ENCODE measurements around the gene CIAPIN1. TPM values are rescaled to one million over a fixed set of nuclear protein-coding genes. Genes with fewer than 3 reads are reported as not detected.
A peak's percentile ranks its signal among the peaks of the same experiment; 100 is the strongest.

The CIAPIN1 gene
- total and polyA plus RNA-seq, 3 experiments from 2014 or later = 52.0 to 81.1 (median 79.0) TPM

GRCh38 chr16:57479205-57479975 lies 32.2 kb upstream of the CIAPIN1 start:
- no peak for DNase-seq
- CTCF ChIA-PET = interaction anchor here (1.2 to 1.4 kb wide), 2 partner anchors 16 to 17 kb away, joined by 3 read pairs; partner anchors contain the start of gene POLR2C
- Histone ChIP-seq H3K4me3 (ENCODE audit: low read length) (no peak overlapping the region), H3K4me1 (ENCODE audit: insufficient read depth, low read length) (peaks cover 16% of the 10 kb centered on the region), H3K9me3 (ENCODE audit: low read length) (no peaks in the 10 kb centered on the region), H3K36me3 (ENCODE audit: insufficient read depth, low read length) (no peaks in the 10 kb centered on the region), H3K27me3 (ENCODE audit: insufficient read depth, low read length, poor library complexity, severe bottlenecking) (no peaks in the 10 kb centered on the region), H3K27ac (ENCODE audit: low read depth, low read length) (peak overlapping the region; percentile 24)
- POLR2A ChIA-PET = no interaction called here
- H3K27ac Mint-ChIP-seq = peak overlapping the region in 1 of 8 donors; percentile 68
- H3K4me3 Mint-ChIP-seq = no peak overlapping the region
- no peaks in the 10 kb centered on the region for H3K9me3 Mint-ChIP-seq
- peaks cover 8 to 24% (median 8%) of the 10 kb centered on the region in 3 donors for H3K4me1 Mint-ChIP-seq
- H3K27me3 Mint-ChIP-seq = no peaks in the 10 kb centered on the region
- H3K36me3 Mint-ChIP-seq = peaks cover 0 to 2% (median 0%) of the 10 kb centered on the region in 3 donors

- H3K27ac ChIP-seq (ENCODE audit: low read depth, low read length) = no peak overlapping the region
- peak overlapping the region in 1 of 8 donors; percentile 57 for H3K27ac Mint-ChIP-seq
- ChIA-PET CTCF (interaction anchor here (1.4 kb wide), 1 partner anchor 16 kb away, joined by 3 read pairs; the partner anchor contains the start of gene POLR2C), POLR2A (no interaction called here)
- H3K9me3 Mint-ChIP-seq = no peaks in the 10 kb centered on the region
- no peak overlapping the region for H3K4me3 Mint-ChIP-seq
- H3K9me3 ChIP-seq (ENCODE audit: low read length) = no peaks in the 10 kb centered on the region
- peaks cover 7 to 24% (median 8%) of the 10 kb centered on the region in 3 donors for H3K4me1 Mint-ChIP-seq
- peaks cover 0 to 2% (median 0%) of the 10 kb centered on the region in 3 donors for H3K36me3 Mint-ChIP-seq
- no peak for DNase-seq
- H3K27me3 ChIP-seq (ENCODE audit: insufficient read depth, low read length, poor library complexity, severe bottlenecking) = no peaks in the 10 kb centered on the region
- peaks cover 16% of the 10 kb centered on the region for H3K4me1 ChIP-seq (ENCODE audit: insufficient read depth, low read length)
- H3K27me3 Mint-ChIP-seq = no peaks in the 10 kb centered on the region
- H3K36me3 ChIP-seq (ENCODE audit: insufficient read depth, low read length) = no peaks in the 10 kb centered on the region
- H3K4me3 ChIP-seq (ENCODE audit: low read length) = no peak overlapping the region
Observed at GRCh38 chr16:57478396-57479204, 31.4 kb upstream of the CIAPIN1 start.

GRCh38 chr16:57477531-57478202 lies 30.5 kb upstream of the CIAPIN1 start:
- ChIA-PET POLR2A (interaction anchor here (0.6 kb wide), 1 partner anchor 32 kb away, joined by 8 read pairs; no protein-coding TSS in a partner anchor), CTCF (interaction anchor here (1.4 kb wide), 1 partner anchor 15 kb away, joined by 3 read pairs; the partner anchor contains the start of gene POLR2C)
- Histone ChIP-seq H3K9me3 (ENCODE audit: low read length) (no peaks in the 10 kb centered on the region), H3K4me3 (ENCODE audit: low read length) (no peak overlapping the region), H3K4me1 (ENCODE audit: insufficient read depth, low read length) (peaks cover 16% of the 10 kb centered on the region), H3K27me3 (ENCODE audit: insufficient read depth, low read length, poor library complexity, severe bottlenecking) (no peaks in the 10 kb centered on the region), H3K27ac (ENCODE audit: low read depth, low read length) (no peak overlapping the region), H3K36me3 (ENCODE audit: insufficient read depth, low read length) (no peaks in the 10 kb centered on the region)
- no peaks in the 10 kb centered on the region for H3K27me3 Mint-ChIP-seq
- H3K4me3 Mint-ChIP-seq = no peak overlapping the region
- no peak for DNase-seq
- H3K9me3 Mint-ChIP-seq = no peaks in the 10 kb centered on the region
- H3K27ac Mint-ChIP-seq = no peak overlapping the region
- peaks cover 7 to 24% (median 8%) of the 10 kb centered on the region in 3 donors for H3K4me1 Mint-ChIP-seq
- H3K36me3 Mint-ChIP-seq = peaks cover 0 to 5% (median 0%) of the 10 kb centered on the region in 3 donors

DNA sequence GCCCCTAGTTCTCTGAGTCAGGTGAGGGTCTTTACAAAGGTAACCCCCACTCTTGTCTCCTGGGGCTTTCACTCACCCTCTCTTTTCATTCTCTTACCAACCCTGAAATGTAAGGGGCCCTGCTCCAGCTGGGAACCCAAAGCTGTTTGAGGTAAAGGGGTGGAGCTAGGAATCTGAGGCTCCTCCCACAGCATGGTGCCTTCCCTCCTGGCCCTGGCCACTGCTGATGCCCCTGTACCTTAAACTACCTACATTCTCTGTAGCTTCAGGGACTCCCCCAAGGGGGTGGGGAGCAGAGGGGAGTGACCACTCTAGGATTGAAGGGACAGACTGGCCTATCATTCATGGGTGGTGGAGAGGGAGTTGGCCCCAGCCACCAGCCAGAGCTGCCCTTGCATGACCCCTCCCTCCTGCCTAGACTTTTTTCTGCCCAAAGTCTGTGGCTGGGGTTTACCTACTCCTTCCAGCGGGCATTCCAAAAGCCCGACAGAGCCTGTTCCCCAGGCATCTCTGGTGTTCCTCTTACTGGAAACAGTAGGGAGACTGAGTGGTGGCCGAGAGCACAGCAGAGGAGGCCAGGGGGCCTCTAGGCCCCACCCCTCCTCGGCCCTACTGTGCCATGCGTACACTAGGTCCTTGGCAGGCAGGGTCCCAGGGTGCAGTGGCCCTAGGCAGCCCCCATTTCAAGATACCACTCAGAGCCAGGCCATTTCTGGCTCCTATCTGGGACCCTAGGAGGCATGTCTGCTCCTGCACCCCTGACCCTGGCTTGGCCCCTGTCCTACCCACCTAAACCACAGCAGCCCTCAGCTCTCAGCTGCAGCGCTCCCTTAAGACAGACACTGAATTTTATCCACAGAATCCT lies 29.6 kb upstream of the CIAPIN1 start:
- POLR2A ChIA-PET = interaction anchor here (0.6 kb wide), 1 partner anchor 31 kb away, joined by 8 read pairs; no protein-coding TSS in a partner anchor
- Mint-ChIP-seq H3K4me1 (peaks cover 7 to 24% (median 8%) of the 10 kb centered on the region in 3 donors), H3K4me3 (peak overlapping the region in 2 of 7 donors; percentile 37 to 78), H3K9me3 (no peaks in the 10 kb centered on the region), H3K27ac (peak overlapping the region in 5 of 8 donors; percentile 54 to 85 (median 61)), H3K27me3 (no peaks in the 10 kb centered on the region), H3K36me3 (peaks cover 0 to 12% (median 0%) of the 10 kb centered on the region in 3 donors)
- Histone ChIP-seq H3K36me3 (ENCODE audit: insufficient read depth, low read length) (no peaks in the 10 kb centered on the region), H3K27ac (ENCODE audit: low read depth, low read length) (no peak overlapping the region), H3K4me3 (ENCODE audit: low read length) (no peak overlapping the region), H3K27me3 (ENCODE audit: insufficient read depth, low read length, poor library complexity, severe bottlenecking) (no peaks in the 10 kb centered on the region), H3K4me1 (ENCODE audit: insufficient read depth, low read length) (peaks cover 16% of the 10 kb centered on the region), H3K9me3 (ENCODE audit: low read length) (no peaks in the 10 kb centered on the region)
- CTCF ChIA-PET = interaction anchor here (0.7 to 2.4 kb wide), 2 partner anchors 15 to 58 kb away, joined by 3 to 10 read pairs; partner anchors contain the start of gene POLR2C
- no peak for DNase-seq

GRCh38 chr16:57475711-57476339 lies 28.6 kb upstream of the CIAPIN1 start:
- Histone ChIP-seq H3K4me1 (ENCODE audit: insufficient read depth, low read length) (peaks cover 16% of the 10 kb centered on the region), H3K36me3 (ENCODE audit: insufficient read depth, low read length) (peaks cover 1% of the 10 kb centered on the region), H3K27me3 (ENCODE audit: insufficient read depth, low read length, poor library complexity, severe bottlenecking) (no peaks in the 10 kb centered on the region), H3K27ac (ENCODE audit: low read depth, low read length) (no peak overlapping the region), H3K9me3 (ENCODE audit: low read length) (no peaks in the 10 kb centered on the region), H3K4me3 (ENCODE audit: low read length) (no peak overlapping the region)
- Mint-ChIP-seq H3K9me3 (no peaks in the 10 kb centered on the region), H3K36me3 (peaks cover 0 to 21% (median 2%) of the 10 kb centered on the region in 3 donors), H3K27ac (peak overlapping the region; percentile 29 to 80 (median 59)), H3K27me3 (no peaks in the 10 kb centered on the region), H3K4me3 (peak overlapping the region in 5 of 7 donors; percentile 20 to 63 (median 39)), H3K4me1 (peaks cover 7 to 24% (median 8%) of the 10 kb centered on the region in 3 donors)
- DNase-seq = peak; percentile 56 to 80 (median 72)
- POLR2A ChIA-PET = interaction anchor here (0.6 to 0.9 kb wide), 3 partner anchors 9 to 260 kb away, joined by 3 to 4 read pairs (median 3); partner anchors contain the start of gene KATNB1
- CTCF ChIA-PET = interaction anchor here (2.4 to 2.5 kb wide), 2 partner anchors 9 to 14 kb away, joined by 10 to 11 read pairs; partner anchors contain the start of genes DOK4 and POLR2C

- H3K9me3 ChIP-seq (ENCODE audit: low read length) = no peaks in the 10 kb centered on the region
- H3K36me3 ChIP-seq (ENCODE audit: insufficient read depth, low read length) = peaks cover 10% of the 10 kb centered on the region
- H3K27me3 Mint-ChIP-seq = no peaks in the 10 kb centered on the region
- peak overlapping the region in 4 of 8 donors; percentile 6 to 73 (median 46) for H3K27ac Mint-ChIP-seq
- no peak overlapping the region for H3K27ac ChIP-seq (ENCODE audit: low read depth, low read length)
- no peaks in the 10 kb centered on the region for H3K27me3 ChIP-seq (ENCODE audit: insufficient read depth, low read length, poor library complexity, severe bottlenecking)
- no peaks in the 10 kb centered on the region for H3K9me3 Mint-ChIP-seq
- POLR2A ChIA-PET = interaction anchor here (0.9 kb wide), 2 partner anchors 45 to 67 kb away, joined by 3 read pairs; partner anchors contain the start of gene ADGRG5
- peaks cover 16% of the 10 kb centered on the region for H3K4me1 ChIP-seq (ENCODE audit: insufficient read depth, low read length)
- CTCF ChIA-PET = interaction anchor here (1.1 to 2.5 kb wide), 4 partner anchors 10 to 58 kb away, joined by 3 to 11 read pairs (median 7); partner anchors contain the start of genes DOK4 and POLR2C
- peaks cover 7 to 24% (median 8%) of the 10 kb centered on the region in 3 donors for H3K4me1 Mint-ChIP-seq
- no peak overlapping the region for H3K4me3 ChIP-seq (ENCODE audit: low read length)
- peaks cover 0 to 29% (median 2%) of the 10 kb centered on the region in 3 donors for H3K36me3 Mint-ChIP-seq
- DNase-seq = no peak
- peak overlapping the region in 1 of 7 donors; percentile 23 for H3K4me3 Mint-ChIP-seq
Observed at GRCh38 chr16:57474671-57475661, 27.8 kb upstream of the CIAPIN1 start.
